Choroid plexus epithelial cell (primary cell): ENCODE results near the gene TSC22D2.

Source experiments
- DNase-seq: peaks from one replicate; pipeline ENCODE4 v3.0.0-alpha.2; 2010; ENCODE audit warnings: low read depth
- H3K4me3 ChIP-seq: 2 replicates; pipeline ENCODE4 v1.5.1; 2011; ENCODE audit warnings: low read depth, mild to moderate bottlenecking, control low read depth, low read length, moderate library complexity
- TF ChIP-seq, protein P1 (sequence below): conservative IDR thresholded peaks from 2 replicates; pipeline ENCODE4 v1.5.1; 2011; ENCODE audit warnings: low read depth, mild to moderate bottlenecking, control low read depth, inconsistent platforms, low read length, moderate library complexity

TSC22D2 gene

DNA sequence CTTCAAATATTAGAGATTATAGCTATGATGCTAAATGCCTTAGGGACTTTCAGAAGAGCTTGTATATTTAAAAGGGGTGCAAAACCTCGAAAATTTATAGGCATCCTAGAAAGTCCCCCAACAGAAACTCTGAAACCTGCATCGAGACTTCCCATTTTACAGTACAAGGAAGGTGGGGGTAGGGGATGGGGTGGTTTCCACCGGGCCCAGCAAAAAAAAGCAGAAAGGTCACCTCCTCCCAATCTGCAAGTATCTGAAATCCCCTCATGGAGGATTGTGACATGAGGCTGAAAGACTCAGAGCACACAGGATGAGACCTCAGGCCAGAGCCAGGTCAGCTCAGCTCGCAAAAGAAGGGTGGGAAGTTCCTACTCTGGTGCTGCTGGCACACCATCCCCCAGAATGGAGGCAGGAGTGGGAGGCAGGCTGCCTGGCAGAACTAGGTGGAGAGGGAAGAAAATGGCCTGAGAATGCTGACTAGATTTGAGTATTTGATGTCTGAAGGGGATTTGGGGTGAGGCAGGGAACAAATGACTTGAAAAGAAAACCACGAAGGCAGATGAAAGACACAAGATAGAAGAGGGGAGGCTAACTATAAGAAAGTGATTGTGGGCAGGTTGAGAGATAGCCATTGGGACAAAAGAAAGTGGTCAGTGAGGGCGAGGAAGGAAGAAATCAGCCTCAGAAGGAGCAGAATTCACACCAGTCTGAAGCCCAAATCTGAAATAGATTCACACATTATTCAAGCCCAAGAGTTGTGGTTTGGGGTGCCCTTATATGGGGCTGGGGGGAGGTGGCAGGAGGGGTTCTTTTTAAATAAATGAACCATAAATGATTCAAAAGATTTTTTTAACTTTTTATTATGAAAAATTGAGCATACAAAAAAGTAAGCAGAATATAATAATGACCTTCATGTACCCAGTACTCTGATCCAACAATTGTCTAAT lies 22.5 kb upstream of the TSC22D2 start:
- H3K4me3 ChIP-seq, result no peak overlapping the region
- DNase-seq, result no peak

DNA sequence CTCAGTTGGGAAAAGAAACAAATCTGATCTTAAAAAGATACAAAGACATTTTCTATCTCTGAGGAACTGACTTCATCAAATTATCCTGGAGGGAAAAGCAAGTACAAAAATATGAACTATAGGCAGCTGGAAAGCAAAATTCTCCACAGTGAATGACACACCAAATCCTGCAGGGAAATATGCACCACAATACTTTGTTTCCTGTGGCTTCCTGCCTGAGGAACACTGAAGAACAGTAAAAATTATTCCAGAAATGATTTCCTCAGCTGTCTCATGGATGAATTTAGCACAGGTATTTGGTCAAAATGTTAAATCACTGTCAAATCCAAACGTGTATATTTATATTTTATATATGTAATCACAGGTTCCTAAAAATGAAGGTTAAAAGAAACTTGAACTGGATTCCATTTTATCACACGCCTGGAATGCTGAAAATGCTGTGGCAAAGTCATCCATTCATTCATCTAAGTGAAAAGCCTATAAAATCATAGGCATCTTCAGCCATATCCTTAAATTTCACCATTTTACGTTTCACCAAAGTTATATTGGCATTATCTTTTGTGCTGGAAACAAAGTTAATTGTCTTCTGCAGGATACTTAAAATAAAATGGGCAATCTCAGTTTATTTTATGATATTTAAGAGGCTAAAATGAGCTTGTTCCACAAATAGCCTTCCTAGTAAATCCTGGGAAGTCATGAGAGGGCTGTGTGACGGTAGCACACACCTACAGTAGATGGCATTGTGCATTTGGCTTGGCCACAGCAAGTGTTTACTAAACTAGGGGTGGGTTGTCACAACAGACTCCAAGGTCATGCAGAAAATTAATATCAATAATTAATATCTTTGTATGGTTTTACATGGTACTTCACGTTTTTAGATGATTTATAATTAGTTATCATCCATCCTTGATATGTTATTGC lies 19.3 kb upstream of the TSC22D2 start:
- no peak overlapping the region for H3K4me3 ChIP-seq
- TF ChIP-seq, protein P1, sequence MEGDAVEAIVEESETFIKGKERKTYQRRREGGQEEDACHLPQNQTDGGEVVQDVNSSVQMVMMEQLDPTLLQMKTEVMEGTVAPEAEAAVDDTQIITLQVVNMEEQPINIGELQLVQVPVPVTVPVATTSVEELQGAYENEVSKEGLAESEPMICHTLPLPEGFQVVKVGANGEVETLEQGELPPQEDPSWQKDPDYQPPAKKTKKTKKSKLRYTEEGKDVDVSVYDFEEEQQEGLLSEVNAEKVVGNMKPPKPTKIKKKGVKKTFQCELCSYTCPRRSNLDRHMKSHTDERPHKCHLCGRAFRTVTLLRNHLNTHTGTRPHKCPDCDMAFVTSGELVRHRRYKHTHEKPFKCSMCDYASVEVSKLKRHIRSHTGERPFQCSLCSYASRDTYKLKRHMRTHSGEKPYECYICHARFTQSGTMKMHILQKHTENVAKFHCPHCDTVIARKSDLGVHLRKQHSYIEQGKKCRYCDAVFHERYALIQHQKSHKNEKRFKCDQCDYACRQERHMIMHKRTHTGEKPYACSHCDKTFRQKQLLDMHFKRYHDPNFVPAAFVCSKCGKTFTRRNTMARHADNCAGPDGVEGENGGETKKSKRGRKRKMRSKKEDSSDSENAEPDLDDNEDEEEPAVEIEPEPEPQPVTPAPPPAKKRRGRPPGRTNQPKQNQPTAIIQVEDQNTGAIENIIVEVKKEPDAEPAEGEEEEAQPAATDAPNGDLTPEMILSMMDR, result no peak
- DNase-seq, result no peak

More for the DNA sequence above, 22.5 kb upstream of the TSC22D2 start:
- TF ChIP-seq, protein P1, result no peak

DNA sequence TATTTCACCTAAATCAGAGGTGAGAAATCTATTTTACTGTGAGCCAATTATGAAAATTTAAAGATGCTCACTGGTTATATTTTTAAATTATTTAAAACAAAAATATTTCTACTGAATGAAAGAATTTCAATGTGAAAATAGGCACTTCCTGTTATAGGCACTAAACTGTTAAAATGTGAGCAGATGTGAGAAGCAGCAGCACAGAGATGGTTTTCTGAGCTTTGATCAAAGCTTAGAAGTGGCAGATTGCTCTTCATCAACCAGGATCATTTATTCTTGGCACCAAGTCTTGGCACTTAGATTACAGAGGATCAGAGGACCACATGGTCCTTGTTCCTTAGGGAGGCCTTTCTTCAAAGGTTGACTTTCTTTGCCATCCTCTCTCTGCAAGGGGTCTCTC lies 18.0 kb upstream of the TSC22D2 start:
- no peak overlapping the region for H3K4me3 ChIP-seq
- TF ChIP-seq, protein P1, result no peak
- no peak for DNase-seq

DNA sequence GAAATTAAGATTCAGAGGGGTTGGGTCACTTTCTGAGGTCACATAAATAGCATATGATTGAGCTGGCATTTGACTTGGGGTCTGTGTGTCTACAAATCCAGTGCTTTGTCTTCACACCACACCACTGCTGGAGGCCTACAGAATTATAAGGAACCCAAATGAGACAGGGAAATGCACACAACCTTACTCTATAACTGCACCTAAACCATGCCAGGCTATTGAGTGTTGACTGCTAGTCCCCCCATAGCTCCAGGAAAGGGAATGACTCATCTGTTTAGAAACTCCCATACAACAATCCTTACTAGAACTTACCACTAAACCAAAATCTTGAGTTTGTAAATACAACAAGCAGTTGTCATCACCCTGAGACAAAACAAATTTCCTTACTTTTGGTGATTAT lies 16.9 kb upstream of the TSC22D2 start:
- TF ChIP-seq, protein P1, result no peak
- no peak overlapping the region for H3K4me3 ChIP-seq
- peak; percentile 58 for DNase-seq

GRCh38 chr3:150393745-150394144 lies 14.4 kb upstream of the TSC22D2 start:
- H3K4me3 ChIP-seq, result no peak overlapping the region
- TF ChIP-seq, protein P1, result no peak
- DNase-seq, result peak; percentile 43

DNA sequence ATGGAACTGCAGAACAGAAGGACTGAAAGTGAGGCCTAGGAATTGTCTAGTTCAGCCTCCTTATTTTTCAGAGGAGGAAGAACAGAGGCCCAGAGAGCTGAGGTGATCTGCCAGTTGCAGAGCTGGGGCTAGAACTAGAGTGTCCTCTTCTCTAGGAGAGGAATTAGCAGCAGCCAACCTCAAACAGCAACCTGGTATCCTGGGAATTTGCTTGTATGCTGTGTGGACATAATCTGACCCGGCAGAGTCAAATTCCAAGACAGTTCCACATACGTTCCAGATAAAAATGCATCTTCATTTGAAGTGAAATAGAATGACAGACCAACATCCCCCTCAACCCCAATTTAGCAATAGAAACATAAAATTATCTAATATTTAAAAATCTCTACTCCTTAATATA lies 13.5 kb upstream of the TSC22D2 start:
- H3K4me3 ChIP-seq, result no peak overlapping the region
- TF ChIP-seq, protein P1, result no peak

More for the DNA sequence above, 13.5 kb upstream of the TSC22D2 start:
- DNase-seq, result no peak
